ENCODE results near the gene LANCL3.

DNA sequence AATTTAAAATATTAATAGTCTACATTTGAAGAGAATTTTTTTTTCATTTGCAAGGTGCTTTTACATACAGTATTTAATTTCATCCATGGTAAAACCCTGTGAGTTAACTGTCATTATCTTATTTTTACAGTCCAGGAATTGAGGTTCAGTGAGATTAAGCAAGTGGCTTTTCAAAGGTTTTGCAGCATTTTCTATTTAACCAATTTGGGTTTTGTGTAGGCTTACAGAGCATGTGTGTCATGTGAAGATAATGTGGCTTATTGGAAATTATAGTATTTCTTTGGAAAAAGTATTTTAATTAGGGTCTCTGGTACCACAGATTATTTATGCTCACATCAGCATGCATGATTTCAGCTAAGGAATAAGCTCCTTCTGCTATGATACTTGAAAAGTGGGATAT lies 118.7 kb downstream of the LANCL3 start:
- no peak for TF ChIP-seq EZH2 (IDR thresholded peaks at IDR 0.05; ENCODE audit: borderline replicate concordance, low read length)
- TF ChIP-seq, protein P1, sequence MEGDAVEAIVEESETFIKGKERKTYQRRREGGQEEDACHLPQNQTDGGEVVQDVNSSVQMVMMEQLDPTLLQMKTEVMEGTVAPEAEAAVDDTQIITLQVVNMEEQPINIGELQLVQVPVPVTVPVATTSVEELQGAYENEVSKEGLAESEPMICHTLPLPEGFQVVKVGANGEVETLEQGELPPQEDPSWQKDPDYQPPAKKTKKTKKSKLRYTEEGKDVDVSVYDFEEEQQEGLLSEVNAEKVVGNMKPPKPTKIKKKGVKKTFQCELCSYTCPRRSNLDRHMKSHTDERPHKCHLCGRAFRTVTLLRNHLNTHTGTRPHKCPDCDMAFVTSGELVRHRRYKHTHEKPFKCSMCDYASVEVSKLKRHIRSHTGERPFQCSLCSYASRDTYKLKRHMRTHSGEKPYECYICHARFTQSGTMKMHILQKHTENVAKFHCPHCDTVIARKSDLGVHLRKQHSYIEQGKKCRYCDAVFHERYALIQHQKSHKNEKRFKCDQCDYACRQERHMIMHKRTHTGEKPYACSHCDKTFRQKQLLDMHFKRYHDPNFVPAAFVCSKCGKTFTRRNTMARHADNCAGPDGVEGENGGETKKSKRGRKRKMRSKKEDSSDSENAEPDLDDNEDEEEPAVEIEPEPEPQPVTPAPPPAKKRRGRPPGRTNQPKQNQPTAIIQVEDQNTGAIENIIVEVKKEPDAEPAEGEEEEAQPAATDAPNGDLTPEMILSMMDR (conservative IDR thresholded peaks at IDR 0.05 in 1 of 2, IDR thresholded peaks at IDR 0.05 in 1 of 2; ENCODE audit: extremely low read depth in 1 of 2, insufficient read depth in 1 of 2, low read depth in 1 of 2, low read length in 2 of 2): no peak

Data from mammary epithelial cell (primary cell).